GM21390 (cell line): ENCODE measurements around the gene BRINP2.

Source experiments
- ATAC-seq: cut with Tn5 transposase; IDR thresholded peaks from one replicate; pipeline ENCODE4 v1.9.1; 2021; ENCODE audit not compliant: unreplicated experiment

Gene BRINP2, protein sequence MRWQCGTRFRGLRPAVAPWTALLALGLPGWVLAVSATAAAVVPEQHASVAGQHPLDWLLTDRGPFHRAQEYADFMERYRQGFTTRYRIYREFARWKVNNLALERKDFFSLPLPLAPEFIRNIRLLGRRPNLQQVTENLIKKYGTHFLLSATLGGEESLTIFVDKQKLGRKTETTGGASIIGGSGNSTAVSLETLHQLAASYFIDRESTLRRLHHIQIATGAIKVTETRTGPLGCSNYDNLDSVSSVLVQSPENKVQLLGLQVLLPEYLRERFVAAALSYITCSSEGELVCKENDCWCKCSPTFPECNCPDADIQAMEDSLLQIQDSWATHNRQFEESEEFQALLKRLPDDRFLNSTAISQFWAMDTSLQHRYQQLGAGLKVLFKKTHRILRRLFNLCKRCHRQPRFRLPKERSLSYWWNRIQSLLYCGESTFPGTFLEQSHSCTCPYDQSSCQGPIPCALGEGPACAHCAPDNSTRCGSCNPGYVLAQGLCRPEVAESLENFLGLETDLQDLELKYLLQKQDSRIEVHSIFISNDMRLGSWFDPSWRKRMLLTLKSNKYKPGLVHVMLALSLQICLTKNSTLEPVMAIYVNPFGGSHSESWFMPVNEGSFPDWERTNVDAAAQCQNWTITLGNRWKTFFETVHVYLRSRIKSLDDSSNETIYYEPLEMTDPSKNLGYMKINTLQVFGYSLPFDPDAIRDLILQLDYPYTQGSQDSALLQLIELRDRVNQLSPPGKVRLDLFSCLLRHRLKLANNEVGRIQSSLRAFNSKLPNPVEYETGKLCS

DNA sequence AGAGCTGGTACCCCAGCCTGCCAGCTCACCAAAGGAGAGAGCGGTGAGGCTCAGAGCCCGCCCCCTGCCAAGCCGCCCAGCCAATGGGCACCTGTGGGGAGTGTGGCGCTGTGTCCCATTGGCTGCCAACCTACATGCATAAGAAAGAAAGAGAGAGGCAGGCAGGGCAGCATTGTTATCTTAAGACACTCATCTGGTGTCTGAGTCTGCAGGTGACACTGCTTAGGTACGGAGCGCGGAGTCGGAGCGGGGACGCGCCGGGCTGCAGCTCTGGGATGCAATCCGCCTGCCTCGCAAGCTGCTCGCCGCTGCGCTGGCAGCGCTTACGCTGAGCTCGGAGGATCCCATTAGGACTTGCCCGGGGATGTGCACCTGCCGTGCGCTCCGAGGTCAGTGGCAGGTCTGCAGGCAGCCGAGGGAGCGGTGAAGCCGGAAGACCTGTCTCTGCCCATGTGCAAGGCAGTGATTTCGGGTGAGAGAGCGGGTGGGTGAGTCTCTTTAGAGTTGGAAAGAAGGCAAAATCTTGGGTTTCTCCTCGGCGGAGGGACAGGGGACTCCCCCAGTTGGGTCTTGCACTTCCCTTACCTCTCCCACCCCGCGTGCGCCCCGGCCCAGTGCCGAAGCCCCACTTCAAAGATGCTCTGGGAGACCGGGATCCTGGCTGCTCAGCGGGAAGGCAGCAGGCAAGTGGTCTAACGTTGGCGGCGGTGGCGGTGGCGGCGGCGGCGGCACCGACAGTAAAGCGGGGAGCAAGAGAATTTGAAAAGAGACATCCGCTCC, at the start of gene BRINP2:
Gene BRINP2 (plus strand): TSS at position 203 of the 780 bp plus-strand sequence. CDS start 58,919 bp downstream, outside the sequence.
- ATAC-seq: peak; percentile 65

DNA sequence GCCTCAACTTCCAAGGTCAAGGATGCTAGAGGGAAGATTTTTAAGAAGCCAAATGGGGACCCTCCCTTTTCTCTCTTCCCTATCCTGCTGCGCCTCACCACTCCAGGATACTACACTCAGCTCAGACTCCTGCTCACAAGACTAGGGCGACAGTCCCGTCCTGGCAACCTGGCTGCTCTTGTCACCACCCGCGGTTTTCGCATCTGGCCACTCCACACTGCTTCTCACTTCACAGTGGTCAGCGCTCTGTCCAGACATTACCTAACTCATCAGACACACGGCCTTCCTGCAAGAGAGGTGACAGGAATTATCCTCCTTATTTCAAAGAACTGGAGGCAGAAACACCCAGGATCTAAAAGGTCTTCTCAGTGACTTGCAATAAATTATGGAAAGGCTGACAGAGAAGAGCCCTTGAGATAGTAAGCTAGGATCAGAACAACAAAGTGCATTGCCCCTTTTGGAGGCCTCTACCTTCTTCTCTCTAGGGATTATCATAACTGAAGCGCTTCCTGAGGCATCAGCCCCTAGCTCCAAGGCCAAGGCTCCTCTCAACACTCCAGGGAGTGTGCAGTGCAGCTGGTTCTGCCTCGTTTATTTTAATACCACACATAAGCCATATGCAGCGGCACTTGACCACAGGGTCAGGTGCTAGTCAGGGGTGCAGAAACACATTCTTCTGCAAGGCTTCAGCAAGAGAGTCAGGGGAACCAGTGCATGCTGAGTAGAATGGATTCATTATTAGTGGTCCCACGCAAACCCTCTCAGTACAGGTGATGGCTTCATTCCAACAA, 48.1 kb upstream of the BRINP2 start:
- no peak for ATAC-seq

DNA sequence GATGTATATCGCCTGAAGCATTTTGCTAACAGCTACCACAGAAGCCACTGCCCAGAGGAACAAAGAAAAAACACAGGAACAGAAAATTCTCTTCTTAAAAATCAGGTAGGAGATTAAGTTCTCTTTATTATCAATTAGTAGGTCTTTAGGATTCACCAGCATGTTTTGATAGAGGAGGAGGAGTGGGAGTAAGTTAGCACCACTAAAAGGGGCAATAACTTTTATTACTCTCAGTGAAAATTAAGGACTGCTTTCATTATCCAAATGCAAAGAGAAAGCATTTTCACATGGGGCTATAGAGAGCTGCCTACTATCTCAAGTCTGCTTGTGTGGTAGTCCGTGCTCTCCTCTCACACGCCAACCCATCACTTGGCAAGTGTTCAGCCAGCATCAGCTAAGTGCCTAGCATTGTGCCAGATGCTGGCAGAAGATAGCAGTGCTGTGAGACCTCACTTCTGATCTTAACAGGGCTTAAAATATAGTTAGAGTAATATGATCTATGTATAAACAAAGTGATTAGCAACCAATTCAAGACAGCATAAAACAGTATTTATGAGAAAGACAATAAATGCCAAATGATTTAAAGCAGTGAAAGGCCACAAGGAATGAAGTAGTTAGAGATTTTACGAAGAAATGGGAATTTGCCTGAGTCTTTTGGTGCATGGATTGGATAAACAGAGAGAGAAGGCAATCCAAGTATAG, 46.0 kb upstream of the BRINP2 start:
- no peak for ATAC-seq

DNA sequence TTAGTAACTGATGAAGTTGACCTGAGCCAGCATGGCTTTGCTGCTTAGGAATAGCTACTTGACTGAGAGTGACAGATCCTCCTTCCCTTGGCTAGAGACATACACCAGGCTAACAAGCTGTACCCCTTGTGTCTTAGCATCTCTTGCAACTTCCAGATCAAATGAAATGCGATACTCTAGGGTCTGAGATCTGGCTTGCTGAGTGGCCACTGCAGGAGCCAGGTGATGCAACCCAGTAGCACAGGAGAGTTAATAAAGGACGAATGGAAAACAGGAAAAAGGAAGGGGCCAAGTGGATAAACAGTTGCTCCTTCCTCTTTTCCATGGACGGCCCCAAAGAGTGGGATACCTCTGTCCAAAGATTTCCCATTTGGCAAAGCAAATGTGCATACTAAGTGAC, 44.5 kb upstream of the BRINP2 start:
- no peak for ATAC-seq

DNA sequence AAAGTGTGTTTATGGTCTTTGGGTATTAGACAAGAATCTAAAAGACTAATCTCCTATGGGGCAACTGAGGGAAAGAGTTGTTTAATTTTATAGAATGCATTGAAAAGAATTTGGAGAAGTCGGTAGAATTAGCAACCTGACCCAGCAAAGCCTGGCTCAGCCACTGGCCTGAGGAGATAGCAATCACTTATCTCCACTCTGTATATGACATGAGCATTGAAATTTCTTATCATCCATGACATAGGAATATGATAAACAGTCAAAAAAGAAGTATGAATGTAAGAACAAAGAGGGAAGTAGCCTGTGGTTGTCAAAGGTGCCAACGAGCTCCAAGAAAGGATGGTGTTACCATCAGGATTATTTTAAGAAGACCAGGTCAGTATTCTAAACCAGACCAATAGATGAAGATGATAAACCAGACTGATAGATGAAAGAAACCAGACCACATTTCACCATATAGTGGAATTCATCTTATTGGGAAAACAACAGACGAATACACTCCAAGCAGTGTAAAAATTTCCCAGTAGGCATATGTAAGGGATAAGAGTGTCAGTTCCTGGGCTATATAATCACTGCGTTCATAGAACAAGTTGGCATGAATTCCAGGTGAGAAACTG, 42.0 kb upstream of the BRINP2 start:
- ATAC-seq: no peak

DNA sequence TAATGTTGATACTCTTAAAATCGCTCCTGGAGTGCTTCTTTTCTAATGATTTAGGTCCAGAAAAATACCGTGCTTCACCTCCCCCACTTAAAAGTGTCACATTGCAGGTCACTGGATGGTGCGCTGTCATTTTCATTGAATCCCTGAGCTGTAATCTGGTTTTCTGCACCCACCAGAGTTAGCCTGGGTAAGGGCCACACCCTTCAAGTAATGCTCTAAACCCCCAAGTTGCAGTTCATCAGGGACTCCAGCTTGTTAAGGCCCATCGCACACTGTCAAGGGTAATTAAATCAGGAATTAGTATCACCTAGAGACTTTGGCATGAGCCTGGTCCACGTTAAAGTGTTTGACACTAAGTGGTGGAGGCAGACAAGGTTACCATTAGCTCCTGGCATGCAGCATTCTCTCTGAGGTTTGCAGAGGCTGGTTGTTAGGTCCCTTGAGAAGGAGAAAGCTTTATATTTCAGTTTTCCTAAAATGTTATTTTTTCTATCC, 40.3 kb upstream of the BRINP2 start:
- no peak for ATAC-seq

DNA sequence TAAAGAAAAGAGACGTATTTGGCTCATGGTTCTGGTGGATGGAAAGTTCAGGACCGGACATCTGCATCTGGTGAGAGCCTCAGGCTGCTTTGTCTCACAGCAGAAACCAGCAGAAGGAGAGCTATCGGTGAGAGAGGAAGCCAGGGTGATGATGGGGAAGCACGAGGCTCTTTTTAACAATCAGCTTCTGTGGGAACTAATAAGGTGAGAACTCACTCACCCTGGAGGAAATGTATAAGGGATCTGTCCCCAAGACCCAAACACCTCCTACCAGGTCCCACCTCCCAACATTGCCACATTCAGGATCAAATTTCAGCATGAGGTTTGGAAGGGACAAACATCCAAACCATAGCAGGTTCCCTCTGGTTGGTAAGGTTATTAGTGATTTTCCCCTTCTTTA, 39.0 kb upstream of the BRINP2 start:
- ATAC-seq: no peak

DNA sequence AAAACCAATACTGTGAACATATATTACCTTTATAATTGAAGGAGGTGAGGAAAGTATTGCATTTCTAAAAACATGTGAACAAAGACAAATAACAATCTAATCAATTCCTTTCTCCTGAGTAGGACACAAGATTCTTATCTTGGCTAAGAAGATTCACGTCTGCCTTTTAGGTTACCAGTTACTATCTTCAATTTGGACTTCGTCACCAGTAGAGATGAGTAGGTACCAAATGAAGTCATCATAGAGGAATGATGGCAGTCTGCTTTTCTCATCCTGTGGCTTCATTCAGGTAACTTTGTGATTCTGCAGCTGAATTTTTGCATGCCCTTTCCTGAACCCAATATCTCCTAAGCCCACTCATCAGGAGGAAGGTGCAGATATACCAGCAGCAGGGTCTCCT, 38.6 kb upstream of the BRINP2 start:
- no peak for ATAC-seq

DNA sequence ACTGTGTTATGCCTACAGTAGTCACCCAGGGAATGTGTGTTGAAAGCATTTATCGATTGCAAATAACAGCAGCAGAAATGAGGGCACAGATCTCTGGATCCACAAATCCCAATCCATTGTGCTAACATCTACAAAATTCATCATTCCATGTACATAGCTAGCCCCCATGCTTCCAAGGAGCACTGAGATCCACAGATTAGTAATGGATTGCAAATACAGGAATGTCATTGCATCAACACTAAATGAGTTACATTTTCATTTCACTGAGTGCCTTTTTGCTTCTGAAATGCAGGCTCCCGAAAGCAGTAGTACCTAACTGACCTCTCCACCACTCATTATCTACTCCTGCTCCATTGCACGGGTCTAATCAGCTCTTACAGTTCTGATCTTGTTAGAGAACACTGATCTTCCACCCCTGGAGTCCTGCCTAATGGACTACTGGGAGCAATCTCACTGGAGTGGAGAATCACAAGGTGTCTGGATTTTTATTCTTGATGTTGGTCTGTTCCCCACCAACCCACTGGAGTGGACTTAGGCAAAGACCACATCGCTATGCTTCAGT, 36.7 kb upstream of the BRINP2 start:
- no peak for ATAC-seq

DNA sequence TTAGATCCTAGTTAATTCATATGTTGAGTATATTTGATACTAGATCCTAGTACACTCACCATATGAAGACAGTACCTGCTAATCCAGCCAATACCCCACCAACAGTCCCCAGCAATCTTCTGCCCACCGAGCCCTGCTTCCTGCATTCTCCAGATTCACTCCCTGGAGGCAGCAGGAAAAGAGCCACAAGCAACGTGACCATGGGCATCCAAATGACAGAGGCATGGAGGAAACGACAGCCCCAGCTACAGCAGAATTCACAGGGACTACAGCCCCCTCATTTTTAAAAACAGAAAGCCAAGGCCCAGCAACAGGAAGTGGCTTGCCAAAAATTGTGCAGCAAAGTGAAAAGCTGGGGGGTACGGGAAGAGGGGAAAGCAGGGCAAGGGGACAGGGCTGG, 35.5 kb upstream of the BRINP2 start:
- no peak for ATAC-seq

DNA sequence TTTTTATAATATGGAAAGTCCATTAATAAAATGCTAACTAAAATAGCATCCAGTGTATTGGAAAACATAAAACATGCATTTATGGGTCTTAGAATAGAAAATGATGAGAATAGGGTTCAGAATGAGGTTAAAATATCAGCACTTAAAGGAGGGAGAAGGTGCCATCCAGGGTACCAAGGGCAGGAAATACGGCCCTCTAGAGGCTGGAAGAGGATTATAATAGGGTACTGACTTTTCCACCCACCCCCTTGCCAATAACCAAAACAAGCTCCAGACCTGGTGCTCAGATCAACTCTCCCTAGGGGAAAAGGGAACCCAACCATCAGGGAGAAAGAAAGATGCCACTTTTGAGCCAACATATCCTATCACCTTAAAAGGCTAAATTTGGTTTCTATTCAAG, 32.9 kb upstream of the BRINP2 start:
- no peak for ATAC-seq

DNA sequence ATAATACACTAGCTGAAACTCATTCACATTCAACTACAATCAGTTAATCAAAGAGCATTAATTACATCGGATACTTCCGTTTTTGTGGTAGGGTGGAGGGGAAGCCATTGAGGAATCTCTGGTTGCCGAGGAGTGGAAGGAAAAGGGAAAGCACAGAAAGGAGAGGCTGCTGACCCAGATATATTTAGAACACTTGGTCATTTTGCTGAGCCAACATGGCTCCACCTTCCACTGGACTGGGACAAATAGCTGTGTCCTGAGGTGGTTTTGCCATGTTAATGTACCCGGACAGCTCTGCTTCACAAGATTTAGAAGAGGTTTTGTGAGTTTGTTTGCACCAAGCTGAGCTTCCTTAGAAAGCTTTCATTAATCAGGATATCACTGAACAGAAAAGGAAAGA, 32.4 kb upstream of the BRINP2 start:
- no peak for ATAC-seq

DNA sequence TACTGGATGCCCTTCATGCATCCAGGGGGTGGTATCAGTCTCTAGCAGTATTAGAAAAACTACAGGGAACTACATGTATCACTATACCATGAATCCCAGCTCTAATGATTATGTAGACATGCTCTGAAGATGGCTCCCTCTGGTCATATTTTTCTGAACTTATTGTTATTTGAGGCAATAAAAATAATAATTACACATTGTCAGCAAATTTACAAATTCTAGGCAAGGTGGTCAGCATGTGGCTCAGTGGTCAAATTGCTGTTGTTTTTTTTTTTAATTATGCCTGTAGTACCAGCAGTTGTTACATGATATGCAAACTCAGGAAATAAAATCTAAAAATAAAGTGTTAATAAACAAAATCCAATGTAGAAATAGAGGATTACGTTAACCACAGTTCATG, 28.7 kb upstream of the BRINP2 start:
- ATAC-seq: no peak

DNA sequence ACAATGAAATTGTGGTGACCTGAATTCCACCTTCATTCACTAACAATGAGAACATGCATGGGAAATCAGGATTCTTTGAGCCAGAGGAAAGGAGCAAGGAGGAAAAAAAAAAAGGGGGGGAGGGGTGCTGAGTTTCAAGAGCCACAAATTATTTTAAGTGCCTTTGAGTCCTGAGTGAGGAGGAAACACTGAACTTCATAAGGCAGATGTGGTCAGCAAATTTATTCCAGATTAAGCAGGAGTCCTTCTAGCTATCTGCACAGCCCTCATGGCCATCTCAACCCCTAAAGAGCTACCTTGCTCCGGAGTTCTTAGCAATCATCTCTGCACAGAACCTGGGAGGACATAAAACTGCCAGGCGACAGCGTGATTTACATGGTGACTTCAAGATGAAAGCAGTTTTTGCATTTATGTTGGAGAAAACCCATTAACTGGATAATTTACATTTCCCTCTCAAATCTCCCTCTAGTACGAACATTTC, 27.9 kb upstream of the BRINP2 start:
- ATAC-seq: no peak

DNA sequence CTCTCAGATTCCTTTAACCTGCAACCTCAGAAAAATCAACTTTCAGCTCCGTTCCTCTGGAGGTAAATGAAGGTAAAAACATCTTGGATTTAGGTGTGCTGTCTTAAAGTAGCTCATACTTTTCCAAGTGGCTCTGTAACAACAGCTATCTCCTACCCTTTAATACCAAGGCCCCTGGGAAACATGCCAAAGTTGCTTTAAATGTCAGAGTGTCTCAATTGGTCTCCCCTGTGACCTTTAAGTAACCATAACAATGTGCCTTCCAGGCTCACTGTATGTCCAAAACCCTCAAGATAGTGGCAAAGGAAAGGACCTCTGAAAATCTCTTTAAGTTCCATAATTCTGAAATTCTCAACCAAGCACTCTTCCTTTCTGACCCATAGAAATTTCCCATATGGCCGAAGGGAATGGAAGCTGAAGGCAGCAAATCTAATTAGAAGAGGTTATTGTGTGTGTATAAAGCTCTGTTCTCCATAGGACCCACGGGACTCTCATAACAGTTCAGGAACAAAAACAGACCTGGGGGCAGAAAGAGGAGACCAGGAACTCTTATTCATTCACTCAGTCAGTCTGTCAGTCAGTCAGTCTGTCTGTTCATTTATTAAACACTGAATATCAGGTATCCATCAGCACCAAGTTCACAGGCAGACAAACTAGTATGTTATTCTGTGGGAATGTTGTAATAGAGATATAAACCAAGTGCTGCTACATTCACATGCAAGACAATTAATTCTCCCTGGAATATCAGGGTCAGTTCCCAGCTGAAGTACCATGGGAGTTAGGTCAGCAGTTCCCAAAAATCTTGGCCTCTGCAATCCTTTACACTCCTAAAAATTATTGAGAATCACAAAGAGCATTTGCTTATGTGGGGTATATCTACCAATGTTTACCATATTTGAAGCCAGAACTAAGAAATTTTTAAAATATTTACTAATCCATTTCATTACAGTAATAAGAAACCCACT, 25.4 kb upstream of the BRINP2 start:
- no peak for ATAC-seq

DNA sequence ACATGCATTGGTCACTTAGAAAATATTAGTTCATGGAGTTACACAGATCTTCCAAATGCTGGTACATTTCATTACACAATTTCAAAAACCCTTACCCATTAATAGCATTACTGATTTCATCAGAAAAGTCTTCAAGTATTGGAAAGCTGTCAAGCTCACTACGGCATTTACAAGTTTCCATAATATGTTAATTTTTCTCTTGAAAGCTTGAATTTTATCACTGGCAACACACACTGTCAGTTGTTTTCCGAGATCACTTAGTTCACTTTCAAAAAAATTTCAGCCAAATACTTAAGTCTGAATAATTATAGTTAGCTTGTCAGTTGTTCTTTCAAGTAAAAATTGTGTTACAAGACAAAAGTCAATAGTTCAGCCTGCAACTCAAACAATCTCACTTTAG, 24.3 kb upstream of the BRINP2 start:
- ATAC-seq: no peak

DNA sequence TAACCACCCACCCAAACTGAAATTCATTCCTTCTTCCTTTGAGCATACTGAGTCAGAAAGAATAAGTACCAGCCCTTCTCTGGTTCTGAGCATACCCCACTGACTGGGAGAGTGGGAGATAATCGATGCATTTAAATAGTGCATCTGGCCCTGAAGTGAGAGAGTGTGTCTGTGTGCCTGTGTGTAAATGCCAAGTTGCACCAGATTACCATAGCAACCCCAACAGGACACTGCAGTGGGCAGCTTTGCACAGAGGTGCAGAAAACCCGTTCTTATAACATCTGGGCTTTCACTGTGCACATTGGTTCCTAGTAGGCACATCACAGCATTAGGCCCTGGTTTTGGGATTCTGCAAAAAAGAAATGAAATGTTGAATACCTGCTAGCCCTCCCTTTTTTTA, 8.5 kb upstream of the BRINP2 start:
- no peak for ATAC-seq

DNA sequence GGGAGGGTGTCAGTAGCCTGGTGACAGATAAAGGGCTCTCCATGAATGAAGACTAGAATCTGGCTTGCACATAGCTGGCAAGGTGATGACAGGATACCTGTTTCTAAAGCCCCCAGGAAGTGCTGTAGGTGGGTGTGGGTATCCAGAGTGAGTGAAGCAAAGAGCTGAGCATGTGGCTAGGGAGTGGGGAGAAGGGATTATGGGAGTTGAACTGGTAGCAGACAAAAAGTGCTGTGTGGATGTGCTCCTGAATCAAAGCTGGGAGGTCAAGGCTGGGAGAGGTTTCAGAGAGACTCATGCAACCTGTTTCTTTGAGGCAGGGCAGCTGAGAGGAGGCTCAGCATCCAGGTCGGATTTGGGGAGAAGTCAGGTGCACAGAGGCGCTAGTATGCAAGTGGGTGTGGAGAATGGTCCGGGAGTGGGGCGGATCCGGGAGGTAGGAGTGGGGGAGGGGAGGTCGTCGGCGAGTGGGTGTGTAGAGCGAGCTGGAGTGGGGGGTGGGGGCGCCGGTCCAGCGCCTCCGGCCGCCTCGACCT, 6.8 kb upstream of the BRINP2 start:
- ATAC-seq: no peak
